ENCODE data around the gene ARHGAP1.

- TF ChIP-seq CTCF (IDR thresholded peaks at IDR 0.05) (no peak), POLR2A (IDR thresholded peaks at IDR 0.05; ENCODE audit: low read depth) (no peak)
Observed at GRCh38 chr11:46698597-46698996, 1.8 kb downstream of the ARHGAP1 start.
